ENCODE data around the gene MTG2. TPM values are rescaled to one million over a fixed set of nuclear protein-coding genes. Genes with fewer than 3 reads are reported as not detected.

Gene MTG2
- 25.8 and 27.1 TPM in 2 replicates for total RNA-seq

GRCh38 chr20:62182469-62183425 is at the start of gene MTG2:
Gene MTG2, plus strand, starts transcription at chr20:62183028. Its CDS starts 10,393 bp downstream, at chr20:62193421.

GRCh38 chr20:62143081-62143956 is 39.5 kb upstream of the MTG2 start, which contains the start of the genes PSMA7 and SS18L1:
Gene PSMA7, minus strand, starts transcription at chr20:62143394. Its CDS starts 91 bp downstream, at chr20:62143303.
Gene SS18L1, plus strand, starts transcription at chr20:62143769. Its CDS starts 52 bp downstream, at chr20:62143821.

DNA sequence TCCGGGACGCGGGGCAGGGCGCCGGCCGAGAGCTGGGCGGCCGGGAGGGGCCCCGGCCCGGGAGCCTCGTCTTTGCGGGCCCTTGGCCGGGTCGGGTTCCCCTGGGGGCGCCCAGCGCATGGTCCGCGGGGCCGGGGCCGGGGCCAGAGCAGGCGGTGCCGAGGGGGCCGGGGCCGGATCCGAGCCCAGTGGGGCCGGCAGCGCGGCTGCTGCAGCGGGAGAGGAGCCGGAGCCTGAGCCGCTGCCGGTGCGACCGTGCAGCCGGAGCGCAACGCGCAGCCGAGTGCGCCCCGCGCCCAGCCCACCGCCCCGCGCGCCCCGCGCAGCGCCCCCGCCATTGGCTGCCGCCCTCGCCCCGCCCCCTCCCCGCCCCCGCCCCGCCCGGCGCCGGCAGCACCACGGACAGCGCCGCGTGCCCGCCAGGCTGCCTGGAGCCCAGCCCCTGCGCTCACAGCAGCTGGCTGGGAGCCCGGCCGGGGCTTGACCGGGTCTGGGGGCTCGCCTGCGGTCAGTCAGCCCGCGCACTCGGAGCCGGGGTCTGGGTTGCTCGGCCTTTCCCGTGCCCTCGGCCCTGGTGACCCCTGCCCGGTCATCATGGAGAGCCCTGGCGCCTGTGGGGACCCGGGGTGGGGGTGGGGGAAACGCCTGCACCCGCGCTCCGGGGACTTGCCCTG is 37.3 kb downstream of the MTG2 start, which contains the start of gene HRH3:
Gene HRH3 (minus strand): TSS at position 287 of the 674 bp plus-strand sequence. CDS start 308 bp downstream, outside the sequence.

DNA sequence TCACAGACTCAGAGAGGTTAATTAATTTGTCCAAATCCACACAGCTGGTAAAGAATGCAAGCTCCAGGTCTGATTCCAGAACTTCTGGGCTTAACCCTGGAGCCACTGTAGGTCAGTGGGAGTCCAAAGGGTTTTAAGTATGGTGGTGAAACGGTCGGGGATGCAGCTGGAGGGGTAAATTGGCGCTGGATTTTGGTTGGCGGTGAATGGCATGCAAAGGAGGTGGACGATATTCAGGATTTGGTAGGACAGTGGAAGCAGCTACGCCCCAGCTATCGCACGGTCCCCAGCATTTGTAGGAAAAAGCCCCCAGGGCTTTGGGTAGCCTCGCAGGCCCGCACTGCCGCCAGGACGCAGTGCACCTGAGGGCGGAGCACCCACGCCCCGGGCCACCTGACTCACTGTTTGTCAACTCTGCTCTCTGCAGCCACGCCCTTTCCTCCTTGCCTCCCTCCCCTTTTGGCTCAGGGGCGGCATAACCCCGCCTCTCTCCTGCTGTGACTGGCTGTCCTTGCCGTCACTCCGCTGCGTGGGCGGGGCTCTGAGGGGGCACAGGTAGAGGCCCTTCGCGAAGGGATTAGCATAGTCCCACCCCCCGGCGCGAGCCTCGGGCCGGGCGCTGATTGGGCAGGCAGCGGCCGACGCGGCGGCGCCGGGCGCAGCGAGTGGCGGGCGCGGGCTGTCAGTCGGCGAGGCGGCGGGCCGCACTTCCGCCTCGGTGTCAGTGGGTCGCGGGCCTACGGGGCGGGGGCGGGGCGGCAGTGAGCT is 55.2 kb downstream of the MTG2 start, which contains the start of gene OSBPL2:
Gene OSBPL2 (plus strand): TSS at position 721 of the 768 bp plus-strand sequence. CDS start 17,664 bp downstream, outside the sequence.

Other genes with a start within 250 kb of the MTG2 start
- gene TAF4, start 117.1 kb upstream of the MTG2 start, total RNA-seq, result 2.6 and 6.0 TPM in 2 replicates
- 44.4 and 64.0 TPM in 2 replicates for gene LSM14B, start 60.6 kb upstream of the MTG2 start, total RNA-seq
- 230 and 426 TPM in 2 replicates for gene PSMA7, start 39.6 kb upstream of the MTG2 start, total RNA-seq
- 5.8 and 12.7 TPM in 2 replicates for gene SS18L1, start 39.3 kb upstream of the MTG2 start, total RNA-seq
- gene HRH3, start 37.2 kb downstream of the MTG2 start, total RNA-seq, result not detected in 2 replicates
- 23.3 and 27.8 TPM in 2 replicates for gene OSBPL2, start 55.5 kb downstream of the MTG2 start, total RNA-seq
- gene ADRM1, start 120.0 kb downstream of the MTG2 start, total RNA-seq, result 88.7 and 94.4 TPM in 2 replicates
- 90.0 and 101 TPM in 2 replicates for gene LAMA5, start 184.3 kb downstream of the MTG2 start, total RNA-seq
- 359 and 662 TPM in 2 replicates for gene RPS21, start 204.1 kb downstream of the MTG2 start, total RNA-seq
- gene CABLES2, start 224.3 kb downstream of the MTG2 start, total RNA-seq, result 1.0 and 1.7 TPM in 2 replicates
- not detected in 2 replicates for gene RBBP8NL, start 244.5 kb downstream of the MTG2 start, total RNA-seq